H1 (cell line): ENCODE measurements around the gene TP73. TPM values are rescaled to one million over a fixed set of nuclear protein-coding genes. Genes with fewer than 3 reads are reported as not detected.

Source experiments
- CTCF ChIA-PET: fragments of 300-600 bp; sonication (Branson Sonifier 250); formaldehyde crosslinking; loops from one replicate; lab custom pipeline; 2021; ENCODE audit not compliant: partially characterized antibody; lab: Charles Lee
- POLR2A ChIA-PET: fragments of 300-600 bp; sonication (Branson Sonifier 250); formaldehyde crosslinking; loops from one replicate; lab custom pipeline; 2021; ENCODE audit warnings: inconsistent platforms; ENCODE audit not compliant: partially characterized antibody; lab: Charles Lee
- DNase-seq, 2 experiments: peaks; one replicate each; pipeline versions ENCODE4 v3.0.0 to v3.0.0-alpha.2; 2010 to 2022; ENCODE audit warnings: low spot score in 2 of 2, low read depth in 1 of 2, mixed read lengths in 1 of 2
- FAIRE-seq: peaks from 2 replicates; lab custom pipeline; 2011; peaks lifted over from hg19 to GRCh38; lab: Jason Lieb, UNC
- H2AFZ ChIP-seq: 2 replicates; pipeline ENCODE4 v1.8.1; 2012; ENCODE audit warnings: low read length, inconsistent platforms
- H2AK5ac ChIP-seq: 2 replicates; pipeline ENCODE4 v1.6.1; 2013; ENCODE audit warnings: low read depth, low read length
- H2BK120ac ChIP-seq: replicated peaks from 2 replicates; pipeline ENCODE3; 2013; ENCODE audit warnings: low read depth, low read length, inconsistent platforms
- H2BK12ac ChIP-seq: 2 replicates; pipeline ENCODE4 v1.6.1; 2013; ENCODE audit warnings: low read depth, low read length
- H2BK15ac ChIP-seq: 2 replicates; pipeline ENCODE4 v1.6.1; 2013; ENCODE audit warnings: low read length
- H2BK20ac ChIP-seq: 2 replicates; pipeline ENCODE4 v1.6.1; 2013; ENCODE audit warnings: low read length
- H2BK5ac ChIP-seq: 2 replicates; pipeline ENCODE4 v1.6.1; 2013; ENCODE audit warnings: low read depth, low read length
- H3K14ac ChIP-seq: 2 replicates; pipeline ENCODE4 v1.6.1; 2013; ENCODE audit warnings: inconsistent platforms; ENCODE audit not compliant: insufficient read length
- H3K18ac ChIP-seq: 2 replicates; pipeline ENCODE4 v1.6.1; 2013; ENCODE audit warnings: low read length; ENCODE audit errors: extremely low read depth
- H3K23ac ChIP-seq: 2 replicates; pipeline ENCODE4 v1.6.1; 2013; ENCODE audit warnings: inconsistent platforms; ENCODE audit not compliant: insufficient read length
- H3K23me2 ChIP-seq: 2 replicates; pipeline ENCODE4 v1.6.1; 2013; ENCODE audit warnings: low read depth, low read length
- H3K27ac ChIP-seq: 2 replicates; pipeline ENCODE4 v1.6.1; 2011; ENCODE audit warnings: low read depth, low read length, inconsistent platforms
- H3K27me3 ChIP-seq, 4 experiments: replicated peaks in 1 of 4; 1 replicate in 1 of 4; 2 replicates in 3 of 4; pipeline versions ENCODE4 v1.6.1 to v1.8.1; 2011 to 2013; ENCODE audit warnings: low read length in 3 of 4, mild to moderate bottlenecking in 3 of 4, inconsistent platforms in 2 of 4, mixed read lengths in 2 of 4, moderate library complexity in 1 of 4; ENCODE audit not compliant: control insufficient read depth in 3 of 4, insufficient read depth in 3 of 4; ENCODE audit errors: extremely low read depth in 1 of 4
- H3K36me3 ChIP-seq, 4 experiments: 2 replicates each; pipeline versions ENCODE4 v1.6.1 to v1.8.1; 2011 to 2013; ENCODE audit warnings: mild to moderate bottlenecking in 4 of 4, low read length in 3 of 4, moderate library complexity in 2 of 4, control low read depth in 1 of 4, inconsistent platforms in 1 of 4; ENCODE audit not compliant: insufficient read depth in 4 of 4, control insufficient read depth in 2 of 4
- H3K4ac ChIP-seq: replicated peaks from 2 replicates; pipeline ENCODE3; 2013; ENCODE audit warnings: low read length, low read depth, mixed read lengths, inconsistent platforms; ENCODE audit not compliant: insufficient read length
- H3K4me1 ChIP-seq, 4 experiments: replicated peaks in 1 of 4; 1 replicate in 1 of 4; 2 replicates in 3 of 4; pipeline versions ENCODE4 v1.6.1 to v1.8.1; 2011 to 2013; ENCODE audit warnings: low read length in 3 of 4, inconsistent platforms in 2 of 4, mixed read lengths in 1 of 4; ENCODE audit not compliant: insufficient read depth in 4 of 4, control insufficient read depth in 3 of 4
- H3K4me2 ChIP-seq, 2 experiments: 2 replicates each; pipeline versions ENCODE4 v1.6.1 to v1.8.1; 2011 to 2013; ENCODE audit warnings: low read depth in 2 of 2, low read length in 2 of 2, control low read depth in 1 of 2, inconsistent platforms in 1 of 2, mild to moderate bottlenecking in 1 of 2; ENCODE audit not compliant: insufficient read depth in 1 of 2
- H3K4me3 ChIP-seq, 4 experiments: fragments of 200-600, 300-600 bp in 1 of 4; sonication (generic), shearing (Covaris generic), sonication (Bioruptor Twin) in 1 of 4; 2 replicates each; pipeline versions ENCODE4 v1.5.1 to v1.8.1; 2011 to 2016; ENCODE audit warnings: low read length in 4 of 4, low read depth in 3 of 4, control low read depth in 2 of 4, inconsistent platforms in 2 of 4, mild to moderate bottlenecking in 2 of 4, mixed read lengths in 1 of 4, moderate library complexity in 1 of 4; ENCODE audit not compliant: insufficient read depth in 2 of 4; ENCODE audit errors: extremely low read depth in 1 of 4
- H3K56ac ChIP-seq: replicated peaks from 2 replicates; pipeline ENCODE3; 2013; ENCODE audit warnings: low read depth, mild to moderate bottlenecking, mixed read lengths, low read length, inconsistent platforms; ENCODE audit not compliant: insufficient read length
- H3K79me1 ChIP-seq: 2 replicates; pipeline ENCODE4 v1.6.1; 2013; ENCODE audit warnings: low read depth, low read length, control low read depth
- H3K79me2 ChIP-seq, 2 experiments: 2 replicates each; pipeline versions ENCODE4 v1.6.1 to v1.8.1; 2012 to 2013; ENCODE audit warnings: low read length in 2 of 2, mild to moderate bottlenecking in 2 of 2, inconsistent platforms in 1 of 2; ENCODE audit not compliant: insufficient read depth in 2 of 2, control insufficient read depth in 1 of 2
- H3K9ac ChIP-seq, 4 experiments: replicated peaks in 1 of 4; 1 replicate in 1 of 4; 2 replicates in 3 of 4; pipeline versions ENCODE4 v1.6.1 to v1.8.1; 2011 to 2013; ENCODE audit warnings: low read depth in 3 of 4, low read length in 3 of 4, control low read depth in 2 of 4, mild to moderate bottlenecking in 2 of 4, moderate library complexity in 2 of 4, inconsistent platforms in 1 of 4; ENCODE audit errors: extremely low read depth in 1 of 4
- H3K9me3 ChIP-seq, 2 experiments: 2 replicates each; pipeline versions ENCODE4 v1.6.1 to v1.8.1; 2012 to 2013; ENCODE audit warnings: mild to moderate bottlenecking in 2 of 2, moderate library complexity in 2 of 2, control low read depth in 1 of 2, inconsistent platforms in 1 of 2, low read depth in 1 of 2, low read length in 1 of 2, mixed read lengths in 1 of 2; ENCODE audit not compliant: insufficient read depth in 2 of 2
- H4K20me1 ChIP-seq, 2 experiments: replicated peaks in 1 of 2; 2 replicates each; pipeline versions ENCODE3 to v1.8.1; 2011 to 2013; ENCODE audit warnings: inconsistent platforms in 2 of 2, low read length in 2 of 2, mild to moderate bottlenecking in 1 of 2; ENCODE audit not compliant: insufficient read depth in 2 of 2, control insufficient read depth in 1 of 2
- H4K5ac ChIP-seq: 2 replicates; pipeline ENCODE4 v1.6.1; 2013; ENCODE audit warnings: low read length, low read depth, mixed read lengths, inconsistent platforms; ENCODE audit not compliant: insufficient read length
- H4K8ac ChIP-seq: 2 replicates; pipeline ENCODE4 v1.8.0; 2013; ENCODE audit warnings: mild to moderate bottlenecking, moderate library complexity, low read length, inconsistent platforms; ENCODE audit not compliant: insufficient read depth; ENCODE audit errors: extremely low read depth
- H4K91ac ChIP-seq: replicated peaks from 2 replicates; pipeline ENCODE3; 2013; ENCODE audit warnings: low read length, mixed read lengths, inconsistent platforms; ENCODE audit not compliant: insufficient read length
- CBX8 ChIP-seq: fragments of 300-800, 300-1000 bp; sonication (generic); IDR thresholded peaks from 2 replicates; pipeline ENCODE4 v1.7.1; 2016; ENCODE audit warnings: low read depth, low read length, borderline replicate concordance
- CTCF ChIP-seq, 3 experiments: IDR thresholded peaks; 1 replicate in 2 of 3; 2 replicates in 1 of 3; pipeline versions ENCODE4 v1.5.1 to v1.6.1; 2011; ENCODE audit warnings: low read length in 3 of 3, mild to moderate bottlenecking in 3 of 3, inconsistent platforms in 2 of 3, low read depth in 1 of 3, moderate library complexity in 1 of 3; ENCODE audit not compliant: insufficient read depth in 1 of 3; ENCODE audit errors: control extremely low read depth in 1 of 3
- E2F6 ChIP-seq: IDR thresholded peaks from 2 replicates; pipeline ENCODE4 v1.6.1; 2012; ENCODE audit warnings: inconsistent platforms
- RBBP5 ChIP-seq: IDR thresholded peaks from 2 replicates; pipeline ENCODE4 v1.7.1; 2012; ENCODE audit warnings: low read depth, mild to moderate bottlenecking, inconsistent platforms, low read length, moderate library complexity, borderline replicate concordance
- SUZ12 ChIP-seq: fragments of 200-600 bp; sonication (generic); IDR thresholded peaks from 2 replicates; pipeline ENCODE4 v1.6.1; 2012; ENCODE audit warnings: mild to moderate bottlenecking, inconsistent platforms, low read length, moderate library complexity, mixed read lengths
- TAF1 ChIP-seq: IDR thresholded peaks from 2 replicates; pipeline ENCODE4 v1.6.1; 2011; ENCODE audit warnings: mild to moderate bottlenecking, low read depth, low read length
- YY1 ChIP-seq: IDR thresholded peaks from 2 replicates; pipeline ENCODE4 v1.6.1; 2011; ENCODE audit warnings: low read depth, mild to moderate bottlenecking, low read length
- WGBS, 2 experiments: shearing (Covaris generic) in 1 of 2; methylation state at CpG; one replicate each; pipeline versions ENCODE4 v1.1.6 to v1.1.7; 2013 to 2015; ENCODE audit warnings: low lambda C conversion rate in 2 of 2, mixed read lengths in 2 of 2, inconsistent platforms in 1 of 2, low coverage in 1 of 2, missing lambda C conversion rate in 1 of 2; ENCODE audit not compliant: insufficient replicate concordance in 2 of 2, insufficient coverage in 1 of 2, insufficient read length in 1 of 2; ENCODE audit errors: extremely low coverage in 1 of 2, missing lambda C conversion rate in 1 of 2; 5-methylcytosine and 5-hydroxymethylcytosine counted together
- polyA plus RNA-seq, 7 experiments: library from polyadenylated mRNA; depleted of rRNA in 3 of 7; stranded (reverse) in 5 of 7; unstranded in 2 of 7; fragments of >200 nt in 5 of 7; fragments of 200-250 nt in 2 of 7; gene quantifications; 1 replicate in 5 of 7; 2 replicates in 1 of 7; 4 replicates in 1 of 7; pipeline versions ENCODE4 v1.2.1 to v1.2.3, GENCODE V29; 2011 to 2013; ENCODE audit warnings: missing spikeins in 2 of 7, mixed read lengths in 2 of 7
- total RNA-seq: library from RNA; stranded (reverse); fragmentation: NEBNext Ultra II Directional; extraction: Animal tissue kit (Norgen Biotek cat#: 25700); gene quantifications from 2 replicates; pipeline ENCODE4 v1.2.1, GENCODE V29; 2021

The TP73 gene
- total and polyA plus RNA-seq, 2 of the 8 experiments (the other 6 are each of a cell fraction or from before 2014, with no cell fraction given): 2.6 to 3.1 TPM

GRCh38 chr1:3630161-3630611, 22.1 kb upstream of the TP73 start:
- Histone ChIP-seq H3K4ac (no peak overlapping the region), H2BK5ac (no peak overlapping the region), H3K23ac (no peak overlapping the region), H3K56ac (no peak overlapping the region), H3K4me2 (no peak overlapping the region), H3K36me3 (peaks cover 0 to 40% (median 13%) of the 10 kb centered on the region in 4 experiments; a peak in 6 of 8 replicates), H3K9ac (no peak overlapping the region), H3K14ac (no peak overlapping the region), H2BK15ac (no peak overlapping the region), H2AFZ (no peak overlapping the region), H2BK12ac (no peak overlapping the region), H3K9me3 (no peaks in the 10 kb centered on the region), H3K4me3 (no peak overlapping the region), H2AK5ac (no peak overlapping the region), H3K18ac (no peak overlapping the region), H3K4me1 (peaks cover 0 to 15% (median 2%) of the 10 kb centered on the region in 4 experiments; a peak in 4 of 7 replicates), H3K79me2 (no peaks in the 10 kb centered on the region; a peak in 1 of 4 replicates), H3K23me2 (peaks cover 4% of the 10 kb centered on the region), H4K8ac (no peak overlapping the region), H4K20me1 (peaks cover 7 to 12% of the 10 kb centered on the region in 2 experiments), H3K27ac (no peak overlapping the region), H3K27me3 (no peaks in the 10 kb centered on the region), H2BK120ac (no peak overlapping the region), H3K79me1 (no peaks in the 10 kb centered on the region), H2BK20ac (no peak overlapping the region), H4K5ac (no peak overlapping the region), H4K91ac (no peak overlapping the region)
- WGBS, 2 experiments: 92% methylated on average over 11 of the region's 11 CpGs; no CpG with 5 or more reads in 1 of the 2 experiments
- ChIA-PET CTCF (interaction anchor here (1.1 to 4.8 kb wide), 9 partner anchors 9 to 1223 kb away, joined by 3 to 22 read pairs (median 4); no protein-coding TSS in a partner anchor), POLR2A (interaction anchor here (1.1 to 1.4 kb wide), 2 partner anchors 19 to 39 kb away, joined by 3 read pairs; partner anchors contain the start of gene WRAP73)
- FAIRE-seq: no peak
- no peak for DNase-seq
- no peak for TF ChIP-seq TAF1
- TF ChIP-seq CBX8: no peak
- no peak for TF ChIP-seq SUZ12
- no peak for TF ChIP-seq CTCF (IDR thresholded peaks at IDR 0.05; ENCODE audit: control extremely low read depth in 1 of 3, insufficient read depth in 1 of 3, low read depth in 1 of 3, low read length in 3 of 3)
- no peak for TF ChIP-seq YY1
- TF ChIP-seq E2F6: no peak
- no peak for TF ChIP-seq RBBP5
